T47D (cell line): ENCODE data around the gene DRAXIN.

Source experiments
- DNase-seq, 2 experiments: peaks; one replicate each; pipeline versions ENCODE4 v3.0.0 to v3.0.0-alpha.2; 2011 to 2012; ENCODE audit warnings: low read depth in 1 of 2, low spot score in 1 of 2
- JUND ChIP-seq: IDR thresholded peaks from 2 replicates; pipeline ENCODE4 v1.6.1; 2012; ENCODE audit warnings: low read depth
- in situ Hi-C: cut with HindIII; loops from 2 replicates; pipeline ENCODE4 v1.10.0; 2016; ENCODE audit warnings: low sequenced_read_pairs, low pct_unique_long_range_greater_than_20kb

Gene DRAXIN

GRCh38 chr1:11753555-11754208 lies 62.2 kb downstream of the DRAXIN start:
- in situ Hi-C loops: no loop called here
- DNase-seq: no peak
- no peak for TF ChIP-seq JUND

- TF ChIP-seq JUND: no peak
- in situ Hi-C loops: no loop called here
- DNase-seq: no peak
Observed at GRCh38 chr1:11757047-11757446, 65.5 kb downstream of the DRAXIN start.

- TF ChIP-seq JUND: no peak
- no peak for DNase-seq
- in situ Hi-C loops: no loop called here
Observed at GRCh38 chr1:11759791-11760190, 68.3 kb downstream of the DRAXIN start.

DNA sequence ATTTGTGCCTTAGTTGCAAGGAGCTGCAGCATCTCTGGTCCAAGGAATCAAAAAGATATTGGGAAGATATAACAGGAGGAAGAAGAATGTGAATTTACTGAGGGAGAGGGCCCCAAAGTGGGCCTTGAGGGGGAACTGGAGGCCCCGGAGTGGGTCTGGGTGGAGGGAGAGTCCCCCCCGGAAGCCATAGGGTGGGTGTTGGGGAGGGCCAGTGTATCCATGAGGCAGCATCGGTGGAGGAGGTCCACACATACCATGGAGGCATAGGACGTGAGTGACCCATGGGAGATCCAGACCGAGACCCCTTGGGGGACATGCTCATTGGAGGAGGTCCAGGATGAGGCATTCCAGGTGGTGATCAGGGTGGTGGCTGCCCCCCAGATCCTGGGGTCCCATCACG lies 69.8 kb downstream of the DRAXIN start:
- in situ Hi-C loops: no loop called here
- DNase-seq: no peak
- TF ChIP-seq JUND: no peak

DNA sequence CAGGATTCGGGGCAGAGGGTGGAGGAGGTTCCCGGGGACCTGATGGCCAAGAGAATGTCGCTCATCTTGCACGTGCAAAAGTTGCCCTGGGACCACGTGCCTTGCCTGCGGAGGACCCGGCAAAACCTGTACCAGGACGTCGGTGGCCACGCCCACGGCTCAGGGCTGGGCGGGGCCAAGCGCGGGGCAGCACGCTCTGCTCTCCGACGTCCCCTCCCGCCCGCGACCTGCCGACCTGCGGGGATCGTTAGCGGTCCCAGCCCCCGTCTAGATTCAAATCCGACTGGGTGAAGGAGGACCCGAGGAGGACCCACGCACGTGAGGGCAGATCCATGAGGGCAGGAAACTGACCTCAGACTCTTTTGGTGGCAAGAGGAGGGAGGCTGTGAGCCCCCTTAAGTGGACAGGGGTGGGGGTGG lies 70.5 kb downstream of the DRAXIN start, which contains the start of gene C1orf167:
C1orf167 (plus strand) TSS at position 206 of the 419 bp plus-strand sequence. CDS start 2,208 bp downstream, outside the sequence.
- no peak for TF ChIP-seq JUND
- DNase-seq: peak in 1 of 2 experiments; percentile 68
- in situ Hi-C loops: no loop called here

DNA sequence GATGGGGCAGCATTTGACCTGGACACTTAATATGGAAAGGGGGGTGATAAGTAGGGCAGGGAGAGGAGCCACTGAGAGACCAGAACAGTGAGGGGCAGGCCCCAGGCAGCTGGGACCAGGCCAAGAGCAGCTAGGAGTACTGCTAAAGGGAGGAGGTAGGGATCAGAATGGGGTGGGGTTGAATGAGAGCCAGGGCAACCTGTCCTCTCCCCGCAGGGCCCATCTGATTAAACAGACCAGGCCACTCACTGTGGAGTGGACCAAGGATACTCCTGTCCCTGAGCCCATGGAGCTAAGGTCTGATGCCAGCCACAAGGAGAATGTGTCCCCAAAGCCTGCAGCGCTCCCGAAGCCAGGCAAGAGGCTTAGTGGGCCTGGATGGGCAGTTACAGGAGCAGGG lies 72.6 kb downstream of the DRAXIN start:
- peak in 1 of 2 experiments; percentile 30 for DNase-seq
- in situ Hi-C loops: no loop called here
- TF ChIP-seq JUND: no peak

DNA sequence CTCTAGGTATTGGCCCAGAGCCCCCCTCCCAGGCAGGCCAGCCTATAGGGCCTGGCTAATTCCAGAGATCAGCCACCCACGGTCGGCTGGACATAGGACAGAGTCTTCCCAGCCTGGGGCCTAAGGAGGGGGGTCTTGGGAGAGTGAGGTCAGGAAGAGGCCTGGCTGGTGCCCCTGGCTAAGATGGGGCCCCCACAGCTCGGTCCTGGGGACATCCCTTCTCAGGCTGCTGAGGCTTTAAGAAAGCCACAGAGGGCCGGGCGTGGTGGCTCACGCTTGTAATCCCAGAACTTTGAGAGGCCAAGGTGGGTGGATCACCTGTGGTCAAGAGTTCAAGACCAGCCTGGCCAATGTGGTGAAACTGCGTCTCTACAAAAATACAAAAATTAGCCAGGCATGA lies 73.0 kb downstream of the DRAXIN start:
- TF ChIP-seq JUND: no peak
- in situ Hi-C loops: no loop called here

DNA sequence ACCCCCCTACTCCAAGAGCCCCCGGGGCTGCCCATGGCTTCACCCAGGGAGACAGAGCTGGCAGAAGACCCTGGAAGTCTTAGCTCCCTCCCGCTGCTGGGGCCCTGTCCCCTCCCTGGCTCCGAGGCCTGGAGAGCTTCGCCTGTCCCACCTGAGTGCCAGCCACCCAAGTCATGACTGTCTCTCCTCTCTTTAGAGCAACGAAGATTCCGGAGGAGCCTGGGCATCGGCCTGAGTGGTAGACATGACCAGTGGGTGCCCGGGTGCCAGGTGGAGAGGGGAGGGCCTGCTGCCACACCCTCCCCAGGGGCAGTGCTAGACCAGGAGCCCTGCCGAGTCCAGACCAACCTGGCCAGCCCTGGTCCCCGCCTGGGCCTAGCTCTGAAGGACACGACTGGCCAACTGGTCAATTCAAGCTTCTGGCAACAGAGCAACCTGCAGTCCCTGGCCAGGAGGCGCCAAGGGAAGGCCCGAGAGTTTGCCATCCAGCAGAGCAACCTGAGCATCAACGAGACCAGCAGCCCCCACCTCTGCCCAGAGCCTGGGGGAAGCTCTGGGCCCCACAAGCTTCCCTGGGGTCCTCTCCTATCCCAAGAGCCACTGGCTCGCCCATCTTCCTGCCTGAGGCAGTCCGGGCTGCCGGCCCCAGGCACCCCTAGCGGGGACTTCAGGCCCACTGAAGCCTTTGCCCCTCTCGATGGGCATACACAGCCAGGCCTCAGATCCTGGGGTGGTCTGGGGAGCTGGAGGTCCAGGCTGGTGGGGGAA lies 74.3 kb downstream of the DRAXIN start:
- DNase-seq: no peak
- in situ Hi-C loops: no loop called here
- no peak for TF ChIP-seq JUND

More for the DNA sequence above, 73.0 kb downstream of the DRAXIN start:
- no peak for DNase-seq

GRCh38 chr1:11766429-11766776 lies 74.9 kb downstream of the DRAXIN start:
- TF ChIP-seq JUND: no peak
- in situ Hi-C loops: no loop called here
- no peak for DNase-seq

GRCh38 chr1:11767922-11768704 lies 76.6 kb downstream of the DRAXIN start:
- TF ChIP-seq JUND: no peak
- no peak for DNase-seq
- in situ Hi-C loops: no loop called here

GRCh38 chr1:11768821-11769220 lies 77.3 kb downstream of the DRAXIN start:
- in situ Hi-C loops: no loop called here
- TF ChIP-seq JUND: no peak
- no peak for DNase-seq

DNA sequence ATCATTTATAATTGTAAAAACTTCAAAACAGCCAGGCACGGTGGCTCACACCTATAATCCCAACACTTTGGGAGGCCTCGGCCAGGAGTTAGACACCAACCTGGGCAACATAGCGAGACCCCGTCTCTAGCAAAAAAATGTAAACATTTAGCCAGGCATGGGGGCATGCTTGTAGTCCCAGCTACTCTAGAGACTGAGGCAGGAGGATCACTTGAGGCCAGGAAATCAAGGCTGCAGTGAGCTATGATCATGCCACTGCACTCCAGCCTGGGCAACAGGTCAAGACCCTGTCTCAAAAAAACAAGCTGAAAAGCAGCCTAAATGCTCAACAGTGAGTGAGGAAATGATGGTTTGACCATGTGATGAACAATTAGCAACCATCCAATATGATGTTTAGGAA lies 77.8 kb downstream of the DRAXIN start:
- in situ Hi-C loops: no loop called here
- no peak for TF ChIP-seq JUND
- DNase-seq: no peak

- in situ Hi-C loops: no loop called here
- no peak for TF ChIP-seq JUND
- DNase-seq: no peak
Observed at GRCh38 chr1:11770011-11770410, 78.5 kb downstream of the DRAXIN start.
